Stimulated activated CD8-positive, alpha-beta memory T cell treated with anti-CD3 and anti-CD28 coated beads, Interleukin-4, amount 100 ng/mL, for 24 hours (primary cell): Measurements from ENCODE around the gene SLPI.
A peak's percentile ranks its signal among the peaks of the same experiment; 100 is the strongest.

Experiments
- DNase-seq: peaks from one replicate; pipeline ENCODE4 v3.0.0-alpha.2; 2020; ENCODE audit warnings: low read depth

Gene SLPI

GRCh38 chr20:45269754-45270270 lies 15.4 kb upstream of the SLPI start:
- no peak for DNase-seq

GRCh38 chr20:45269056-45269455 lies 14.7 kb upstream of the SLPI start:
- no peak for DNase-seq

- no peak for DNase-seq
These were observed 14.2 kb upstream of the SLPI start for GRCh38 chr20:45268531-45268930.

GRCh38 chr20:45266977-45267376 lies 12.6 kb upstream of the SLPI start:
- no peak for DNase-seq

DNA sequence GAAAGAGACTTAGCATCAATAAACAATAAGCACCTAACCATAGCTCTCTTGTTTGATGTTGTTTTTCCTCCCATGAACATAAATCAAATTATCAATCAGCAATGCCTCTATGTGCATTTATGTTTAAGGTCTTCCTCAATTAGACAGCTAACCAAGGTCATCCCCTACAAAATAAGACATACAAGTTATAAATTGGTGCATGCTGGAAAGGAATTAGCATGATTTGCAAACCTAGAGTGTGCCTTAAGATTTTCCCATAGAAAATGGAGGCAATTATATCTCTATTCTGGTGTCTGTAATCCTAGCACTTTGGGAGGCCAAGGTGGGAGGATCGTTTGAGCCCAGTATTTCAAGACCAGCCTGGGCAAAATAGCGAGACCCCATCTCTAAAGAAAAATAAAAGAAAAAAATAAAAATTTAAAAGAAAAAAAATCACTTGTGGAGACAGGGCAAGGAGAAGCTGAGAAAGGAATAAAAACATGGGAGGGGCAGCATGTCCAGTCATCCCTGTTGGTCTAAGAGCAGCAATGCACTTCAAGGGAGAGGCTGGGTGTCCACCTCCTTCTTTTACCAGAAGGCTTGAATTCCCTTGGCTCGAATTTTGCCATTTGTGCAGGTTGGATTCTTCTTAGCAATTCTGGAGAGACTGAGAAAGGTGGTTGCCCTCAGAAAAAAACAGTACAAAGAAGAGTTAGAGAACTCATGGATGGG lies 9.3 kb upstream of the SLPI start:
- no peak for DNase-seq

DNA sequence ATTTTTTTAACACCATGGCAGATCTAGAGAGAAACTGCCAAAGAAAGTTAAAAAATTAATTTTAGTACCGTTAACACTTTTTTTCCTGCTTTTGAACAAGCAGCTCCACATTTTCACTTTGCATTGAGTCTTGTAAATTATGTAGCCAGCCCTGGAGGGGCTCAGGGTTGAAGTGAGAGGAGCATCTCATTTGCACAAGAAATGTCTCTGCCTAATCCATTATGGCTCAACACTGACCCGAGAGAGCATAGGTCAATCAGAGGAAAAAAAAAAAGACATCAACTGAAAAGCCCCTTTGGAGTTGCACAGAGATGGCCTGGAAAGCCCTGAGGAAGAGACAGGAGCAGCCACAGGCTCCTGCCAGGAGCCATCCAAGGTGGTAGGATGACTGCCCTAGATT lies 4.3 kb upstream of the SLPI start:
- DNase-seq: no peak

DNA sequence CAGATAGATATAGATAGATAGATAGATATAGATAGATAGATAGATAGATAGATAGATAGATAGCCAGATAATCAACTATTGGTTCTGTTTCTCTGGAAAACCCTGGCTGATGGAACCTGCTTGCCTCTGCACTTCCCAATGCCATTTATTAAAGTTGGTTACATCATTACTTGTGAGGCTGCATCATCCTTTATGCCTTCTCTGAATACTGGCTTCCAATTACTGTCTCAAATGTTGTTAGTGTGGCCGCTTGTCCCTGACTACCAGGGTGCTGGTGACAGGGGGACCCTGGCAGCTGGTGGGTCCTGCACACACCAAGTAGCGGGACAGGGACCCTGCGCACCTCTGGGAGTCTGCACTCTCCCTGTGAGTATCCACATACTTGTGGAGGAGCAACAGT lies 3.9 kb upstream of the SLPI start:
- no peak for DNase-seq

DNA sequence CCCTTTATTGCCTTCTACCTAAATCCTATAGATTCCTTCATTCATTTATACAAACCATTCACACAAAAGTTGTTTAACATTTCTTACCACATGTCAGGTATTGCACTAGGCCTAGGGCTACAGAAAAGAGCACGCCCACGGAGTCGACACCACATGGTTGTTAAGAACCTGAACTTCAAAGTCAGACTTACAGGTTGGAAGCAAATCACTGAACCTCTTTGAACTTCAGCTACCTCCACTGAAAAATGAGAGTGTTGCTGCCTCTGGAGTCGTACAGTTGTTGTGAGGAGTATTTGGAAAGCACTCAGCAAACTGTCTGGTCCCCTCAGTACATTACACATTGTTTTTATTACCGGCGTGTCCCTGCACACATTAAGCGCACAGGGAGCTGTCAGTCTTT lies 3.3 kb upstream of the SLPI start:
- DNase-seq: no peak

GRCh38 chr20:45257161-45257560 lies 2.8 kb upstream of the SLPI start:
- DNase-seq: no peak

DNA sequence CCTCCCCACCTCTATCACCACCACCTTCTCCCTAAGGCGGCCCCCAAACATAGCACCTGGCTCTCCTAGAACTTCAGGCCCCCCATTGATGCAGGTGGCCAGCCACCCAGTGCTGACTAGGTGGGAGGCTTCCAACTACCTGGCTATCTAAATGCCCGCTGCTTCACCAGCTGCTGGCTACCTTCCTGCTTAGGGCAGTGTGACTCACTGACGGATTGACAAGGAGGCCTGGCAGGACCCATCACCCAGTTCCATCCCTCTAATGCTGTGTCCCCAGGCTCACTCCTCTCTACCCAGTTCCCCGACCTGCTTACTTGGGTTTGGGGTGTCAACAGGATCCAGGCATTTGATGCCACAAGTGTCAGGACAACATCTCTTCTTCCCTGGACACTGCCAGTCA lies 1.1 kb downstream of the SLPI start:
- no peak for DNase-seq

DNA sequence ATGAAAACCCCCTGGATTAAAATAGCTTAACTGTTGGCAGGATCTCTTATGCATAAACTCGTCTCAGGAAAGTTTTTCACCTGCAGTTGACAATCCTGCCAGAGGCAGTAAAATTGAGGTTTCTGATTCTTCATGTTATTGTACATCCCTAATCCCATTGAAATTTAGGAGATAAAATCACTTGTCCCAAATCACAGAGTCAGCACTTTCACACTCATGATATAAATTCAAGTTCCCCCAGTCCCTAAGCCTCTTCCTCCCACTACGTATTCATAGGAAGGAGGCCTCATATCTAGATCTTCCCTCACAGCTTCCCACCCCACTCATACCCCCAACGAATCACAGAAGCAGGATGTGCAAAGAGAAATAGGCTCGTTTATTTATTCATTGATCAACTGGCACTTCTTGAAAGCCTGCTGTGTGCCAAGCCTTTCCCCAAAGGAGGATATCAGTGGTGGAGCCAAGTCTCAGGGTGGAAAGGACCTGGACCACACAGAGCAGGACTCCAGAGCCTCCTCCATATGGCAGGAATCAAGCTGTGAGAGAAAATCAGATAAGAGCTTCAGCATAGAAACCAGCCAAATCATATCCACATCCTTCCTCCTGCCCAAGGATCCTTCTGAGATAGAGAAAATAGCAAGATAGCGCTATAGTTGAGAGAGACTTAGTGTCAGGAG lies 2.3 kb downstream of the SLPI start:
- DNase-seq: no peak

DNA sequence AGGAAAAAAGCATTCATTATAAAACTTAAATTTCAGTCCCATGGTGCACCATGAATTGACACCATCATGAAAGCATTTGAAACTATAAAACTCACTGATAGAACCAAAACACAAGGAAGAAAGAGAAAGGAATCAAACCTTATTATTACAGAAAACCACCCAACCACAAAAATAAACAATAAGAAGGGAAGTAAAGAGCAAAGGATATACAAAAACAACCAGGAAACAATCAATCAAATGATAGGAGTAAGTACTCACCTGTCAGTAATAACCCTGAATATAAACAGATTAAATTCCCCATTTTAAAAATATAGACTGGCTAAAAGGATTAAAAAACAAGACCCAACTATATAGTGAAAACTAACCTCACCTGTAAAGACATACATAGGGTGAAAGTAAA lies 5.8 kb downstream of the SLPI start:
- DNase-seq: no peak

- DNase-seq: no peak
These were observed 6.5 kb downstream of the SLPI start for GRCh38 chr20:45247865-45248264.

DNA sequence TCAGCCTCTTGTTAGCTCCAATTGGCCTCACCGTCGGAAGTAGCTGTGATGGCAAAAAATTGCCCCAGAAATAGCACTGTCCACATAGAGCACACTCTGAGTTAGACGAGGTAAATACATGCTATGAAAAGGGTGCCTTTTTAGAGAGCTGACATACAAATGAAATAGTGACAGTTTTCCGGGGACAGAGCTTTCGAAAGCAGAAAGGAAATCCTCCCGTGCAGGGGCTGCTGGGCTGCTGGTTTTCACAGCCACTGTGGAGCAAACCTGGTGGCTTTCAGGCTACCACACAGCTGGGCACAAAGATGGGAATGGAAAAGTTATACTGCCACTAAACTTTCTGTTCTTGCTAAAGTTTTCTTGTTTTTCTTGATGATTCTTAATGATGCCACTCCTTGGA lies 8.3 kb downstream of the SLPI start:
- DNase-seq: no peak

- DNase-seq: no peak
These were observed 16.2 kb downstream of the SLPI start for GRCh38 chr20:45238139-45238538.

DNA sequence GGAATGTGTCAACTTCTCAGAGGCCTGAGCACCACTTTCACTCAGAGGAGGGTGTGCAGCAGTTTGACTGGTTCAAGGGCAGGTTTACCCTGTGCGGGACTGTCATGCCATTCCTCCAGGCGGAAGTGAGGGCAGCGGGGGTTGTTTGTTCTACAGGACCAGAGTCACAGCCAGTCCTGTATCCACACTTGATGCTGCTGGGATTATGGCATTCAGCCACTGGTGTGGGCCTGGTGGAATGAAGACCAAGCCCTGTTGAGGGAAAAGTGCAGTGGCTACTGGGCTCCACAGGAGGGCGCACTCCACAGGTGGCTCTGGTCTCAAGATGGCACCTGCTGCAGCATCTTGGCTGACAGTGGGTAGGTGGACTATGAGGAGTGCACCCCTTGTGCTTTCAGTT lies 18.4 kb downstream of the SLPI start:
- DNase-seq: no peak

GRCh38 chr20:45230631-45231030 lies 23.7 kb downstream of the SLPI start:
- no peak for DNase-seq

DNA sequence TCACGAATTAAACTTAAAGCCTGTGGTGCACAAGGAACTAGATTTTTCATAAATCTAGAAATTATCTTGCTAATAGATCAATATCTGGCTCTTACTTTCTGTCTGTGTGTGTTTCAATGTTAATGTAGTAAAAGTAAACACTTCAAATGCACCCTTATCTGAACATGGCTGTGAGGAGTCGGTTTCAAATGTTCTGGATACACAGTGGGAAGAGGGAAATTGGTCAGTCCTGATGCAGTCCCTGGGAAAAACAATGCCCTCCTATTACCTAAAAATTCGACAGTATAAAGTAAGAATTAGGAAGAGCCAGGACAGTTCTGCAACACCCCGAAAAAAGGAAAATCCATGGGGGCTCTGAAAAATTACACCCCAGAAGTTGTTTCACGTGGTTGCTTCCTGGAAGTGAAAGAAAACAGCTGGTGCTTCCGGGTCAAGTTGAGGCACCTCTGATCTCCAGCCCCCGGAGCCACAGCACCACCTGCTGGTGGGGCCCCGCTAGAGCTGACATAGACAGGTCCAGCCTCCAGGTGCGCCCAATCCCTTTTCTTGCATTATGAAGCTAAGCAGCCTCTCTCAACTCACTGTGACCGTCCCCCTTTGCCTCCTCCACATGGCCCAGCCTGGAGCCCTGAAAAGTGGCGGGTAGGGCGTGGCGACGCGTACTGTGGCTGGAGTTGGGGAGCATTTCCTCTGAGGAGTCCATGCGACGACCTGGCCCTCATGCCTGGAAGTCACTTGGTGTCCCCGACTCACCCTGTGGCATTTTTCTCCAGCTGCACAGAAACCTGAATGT lies 24.9 kb downstream of the SLPI start:
- DNase-seq: peak; percentile 33

- no peak for DNase-seq
These were observed 28.1 kb downstream of the SLPI start for GRCh38 chr20:45226287-45226686.

DNA sequence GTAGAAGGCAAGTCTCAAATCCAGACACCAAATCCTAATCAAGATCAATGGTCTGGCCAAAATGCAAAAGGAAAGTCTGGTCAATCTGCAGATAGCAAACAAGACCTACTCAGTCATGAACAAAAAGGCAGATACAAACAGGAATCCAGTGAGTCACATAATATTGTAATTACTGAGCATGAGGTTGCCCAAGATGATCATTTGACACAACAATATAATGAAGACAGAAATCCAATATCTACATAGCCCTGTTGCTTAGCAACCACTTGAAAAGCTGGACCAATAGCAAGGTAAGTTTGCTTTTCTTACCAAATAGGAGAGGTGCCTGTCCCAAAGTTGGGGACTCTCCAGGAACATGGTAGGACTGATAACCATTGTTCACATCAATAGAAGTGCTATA lies 31.2 kb downstream of the SLPI start:
- DNase-seq: no peak

DNA sequence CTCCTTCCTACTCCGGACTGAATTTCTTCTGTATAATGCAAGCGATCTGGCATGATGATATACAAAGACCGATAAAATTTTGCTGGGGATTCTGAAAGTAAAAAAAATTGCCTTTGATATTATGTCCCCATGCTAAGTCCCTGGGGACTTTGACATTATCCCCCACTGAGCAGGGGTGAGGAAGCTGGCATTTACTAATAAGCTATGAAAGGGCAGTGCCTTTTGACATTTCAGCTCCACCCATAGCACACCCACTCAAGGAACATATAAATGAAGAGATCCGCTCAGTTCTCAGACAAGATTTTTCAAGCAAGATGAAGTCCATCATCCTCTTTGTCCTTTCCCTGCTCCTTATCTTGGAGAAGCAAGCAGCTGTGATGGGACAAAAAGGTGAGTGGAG lies 33.3 kb downstream of the SLPI start, which contains the start of gene SEMG2:
Gene SEMG2 (plus strand): TSS at position 298 of the 400 bp plus-strand sequence. CDS start 17 bp downstream, at position 315.
- DNase-seq: no peak

GRCh38 chr20:45218636-45219035 lies 35.7 kb downstream of the SLPI start:
- no peak for DNase-seq

DNA sequence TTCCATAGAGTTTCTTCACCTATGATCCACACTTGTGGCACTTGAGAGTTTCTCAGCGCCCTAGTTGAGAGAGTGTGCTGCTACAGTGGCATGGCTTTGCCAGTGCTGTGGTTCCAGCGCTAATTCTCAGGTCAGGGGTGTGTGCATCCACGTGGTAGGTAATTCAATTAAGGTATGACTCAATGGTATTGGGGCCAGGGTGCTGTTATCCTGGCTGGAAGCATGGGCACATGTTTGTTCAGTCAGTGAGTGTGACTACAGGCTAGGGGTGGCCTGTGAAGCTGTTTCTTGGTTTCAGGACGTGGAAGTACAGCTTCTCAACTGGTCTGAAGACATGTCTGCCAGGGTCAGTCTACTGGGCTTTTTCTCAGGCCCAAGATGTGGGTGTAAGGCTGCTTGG lies 36.2 kb downstream of the SLPI start:
- no peak for DNase-seq
